Vagina (tissue), 2 donors: Measurements from ENCODE around the gene LRRC59.

Experiments used
- POLR2A ChIP-seq, 2 donors: fragments of 450-650 bp; IDR thresholded peaks; one replicate each; pipeline ENCODE4 v1.6.1; 2017; ENCODE audit warnings: antibody characterized with exemption in 2 of 2, mild to moderate bottlenecking in 2 of 2, moderate library complexity in 2 of 2
- TF ChIP-seq, protein P1 (sequence below), 3 experiments: fragments of 450-650 bp in 2 of 3; fragments of 200-600 bp in 1 of 3; sonication (generic) in 1 of 3; IDR thresholded peaks; one replicate each; pipeline ENCODE4 v1.5.1; 2017 to 2019; ENCODE audit warnings: antibody characterized with exemption in 3 of 3, mild to moderate bottlenecking in 2 of 3, moderate library complexity in 2 of 3

DNA sequence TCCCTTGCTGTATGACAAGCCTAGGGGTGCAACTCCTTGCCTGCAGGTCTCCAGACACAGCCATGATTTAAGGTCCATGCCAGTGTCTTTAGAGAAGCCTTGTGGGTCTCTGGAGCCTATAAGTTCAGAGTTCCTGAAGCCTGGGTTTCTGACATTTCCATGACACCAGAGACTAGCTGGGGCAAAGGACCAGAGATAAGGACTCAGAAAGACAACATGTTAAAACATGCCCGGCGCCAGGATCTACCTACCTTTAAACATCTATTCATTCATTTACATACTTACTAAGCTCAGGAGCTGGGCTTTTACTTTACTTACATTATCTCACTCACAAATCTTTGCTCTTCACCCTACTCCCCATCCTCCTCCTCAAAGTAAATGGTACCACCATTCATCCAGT, 25.8 kb downstream of the LRRC59 start:
- TF ChIP-seq, protein P1, sequence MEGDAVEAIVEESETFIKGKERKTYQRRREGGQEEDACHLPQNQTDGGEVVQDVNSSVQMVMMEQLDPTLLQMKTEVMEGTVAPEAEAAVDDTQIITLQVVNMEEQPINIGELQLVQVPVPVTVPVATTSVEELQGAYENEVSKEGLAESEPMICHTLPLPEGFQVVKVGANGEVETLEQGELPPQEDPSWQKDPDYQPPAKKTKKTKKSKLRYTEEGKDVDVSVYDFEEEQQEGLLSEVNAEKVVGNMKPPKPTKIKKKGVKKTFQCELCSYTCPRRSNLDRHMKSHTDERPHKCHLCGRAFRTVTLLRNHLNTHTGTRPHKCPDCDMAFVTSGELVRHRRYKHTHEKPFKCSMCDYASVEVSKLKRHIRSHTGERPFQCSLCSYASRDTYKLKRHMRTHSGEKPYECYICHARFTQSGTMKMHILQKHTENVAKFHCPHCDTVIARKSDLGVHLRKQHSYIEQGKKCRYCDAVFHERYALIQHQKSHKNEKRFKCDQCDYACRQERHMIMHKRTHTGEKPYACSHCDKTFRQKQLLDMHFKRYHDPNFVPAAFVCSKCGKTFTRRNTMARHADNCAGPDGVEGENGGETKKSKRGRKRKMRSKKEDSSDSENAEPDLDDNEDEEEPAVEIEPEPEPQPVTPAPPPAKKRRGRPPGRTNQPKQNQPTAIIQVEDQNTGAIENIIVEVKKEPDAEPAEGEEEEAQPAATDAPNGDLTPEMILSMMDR (IDR thresholded peaks at IDR 0.05), result no peak
- no peak for TF ChIP-seq POLR2A (IDR thresholded peaks at IDR 0.05)
